ENCODE measurements around the gene PAWR. TPM values are rescaled to one million over a fixed set of nuclear protein-coding genes. Genes with fewer than 3 reads are reported as not detected.

Gene PAWR
- total and polyA plus RNA-seq, 2 of the 13 experiments (the other 11 are each of a cell fraction or from before 2014, with no cell fraction given) = 29.1 to 36.1 TPM

- Histone ChIP-seq H3K36me3 (replicated peaks in 1 of 2; ENCODE audit: control insufficient read depth in 1 of 2, insufficient read depth in 2 of 2, low read length in 2 of 2) (peaks cover 5 to 8% of the 10 kb centered on the region in 2 experiments; a peak in 4 of 5 replicates), H2AFZ (ENCODE audit: low read length) (no peak overlapping the region), H3K79me2 (ENCODE audit: insufficient read depth, low read length) (no peaks in the 10 kb centered on the region), H3K9me3 (ENCODE audit: low read length) (no peaks in the 10 kb centered on the region), H3K27me3 (ENCODE audit: control insufficient read depth in 1 of 2, insufficient read depth in 2 of 2, low read length in 2 of 2) (no peaks in the 10 kb centered on the region), H3K4me1 (ENCODE audit: insufficient read depth, low read length) (peaks cover 74% of the 10 kb centered on the region), H3K4me2 (ENCODE audit: low read depth, low read length) (peak overlapping the region; percentile 51), H3K4me3 (replicated peaks in 1 of 3; ENCODE audit: insufficient read depth in 1 of 3, low read depth in 2 of 3, low read length in 3 of 3) (no peak overlapping the region; a peak in 1 of 6 replicates), H4K20me1 (ENCODE audit: insufficient read depth, low read length) (no peaks in the 10 kb centered on the region), H3K27ac (ENCODE audit: extremely low read length, insufficient read depth, low read length) (peak overlapping the region; percentile 78), H3K9ac (ENCODE audit: insufficient read depth, low read depth, low read length) (peak overlapping the region; percentile 74)
- DNase-seq (ENCODE audit: low spot score) = no peak
- no peak for ATAC-seq
- in situ Hi-C loops (cut with HindIII; ENCODE audit: extremely low pct_ligation_motif_present, low pct_unique_long_range_greater_than_20kb) (no loop called here), intact Hi-C loops (cut with micrococcal nuclease; ENCODE audit: unreplicated experiment) (loop anchor here (1.0 to 2.0 kb wide), 2 partner anchors 128 to 142 kb away; partner anchors contain the start of gene PAWR)
- POLR2A ChIA-PET = interaction anchor here (1.0 to 3.4 kb wide), 3 partner anchors 11 to 126 kb away, joined by 3 to 54 read pairs (median 24); no protein-coding TSS in a partner anchor
- FAIRE-seq = no peak
- CTCF ChIA-PET (ENCODE audit: low intra/inter-chr PET ratio, low total read pairs) = interaction anchor here (1.2 to 1.3 kb wide), 2 partner anchors 128 to 141 kb away, joined by 3 read pairs; no protein-coding TSS in a partner anchor
- BruUV-seq (replicated peaks) = no TSS peak
- TF ChIP-seq CEBPB (IDR thresholded peaks at IDR 0.05; ENCODE audit: borderline replicate concordance, low read depth, low read length) (no peak), RAD51 (IDR thresholded peaks at IDR 0.05; ENCODE audit: borderline replicate concordance) (no peak), ATF1 (CRISPR knock-in tag; IDR thresholded peaks at IDR 0.05) (no peak), ZNF770 (CRISPR knock-in tag; IDR thresholded peaks at IDR 0.05) (peak; percentile 36; the same call in 1 of the 2 replicates), EED (CRISPR knock-in tag; IDR thresholded peaks at IDR 0.05) (no peak), GPN1 (CRISPR knock-in tag; IDR thresholded peaks at IDR 0.05; ENCODE audit: borderline replicate concordance) (no peak), IKZF5 (CRISPR knock-in tag; IDR thresholded peaks at IDR 0.05) (no peak), ZNF234 (CRISPR knock-in tag; conservative IDR thresholded peaks at IDR 0.05) (no peak), ATF5 (CRISPR knock-in tag; IDR thresholded peaks at IDR 0.05; ENCODE audit: low read depth) (no peak), ZNF576 (CRISPR knock-in tag; IDR thresholded peaks at IDR 0.05) (no peak), ZBTB37 (CRISPR knock-in tag; IDR thresholded peaks at IDR 0.05) (no peak), PRDM10 (CRISPR knock-in tag; IDR thresholded peaks at IDR 0.05; ENCODE audit: low read depth) (0 out of 2 replicates have a peak, but pooled peaks have one; percentile 21), MXI1 (IDR thresholded peaks at IDR 0.05; ENCODE audit: borderline replicate concordance, low read depth, low read length) (no peak), SNRNP70 (IDR thresholded peaks at IDR 0.05; ENCODE audit: low read depth, low read length) (no peak), ZSCAN12 (CRISPR knock-in tag; IDR thresholded peaks at IDR 0.05) (no peak)
These were observed 142.2 kb downstream of the PAWR start for GRCh38 chr12:79548610-79548924.
